ENCODE data around the gene C10orf90.

The C10orf90 gene

DNA sequence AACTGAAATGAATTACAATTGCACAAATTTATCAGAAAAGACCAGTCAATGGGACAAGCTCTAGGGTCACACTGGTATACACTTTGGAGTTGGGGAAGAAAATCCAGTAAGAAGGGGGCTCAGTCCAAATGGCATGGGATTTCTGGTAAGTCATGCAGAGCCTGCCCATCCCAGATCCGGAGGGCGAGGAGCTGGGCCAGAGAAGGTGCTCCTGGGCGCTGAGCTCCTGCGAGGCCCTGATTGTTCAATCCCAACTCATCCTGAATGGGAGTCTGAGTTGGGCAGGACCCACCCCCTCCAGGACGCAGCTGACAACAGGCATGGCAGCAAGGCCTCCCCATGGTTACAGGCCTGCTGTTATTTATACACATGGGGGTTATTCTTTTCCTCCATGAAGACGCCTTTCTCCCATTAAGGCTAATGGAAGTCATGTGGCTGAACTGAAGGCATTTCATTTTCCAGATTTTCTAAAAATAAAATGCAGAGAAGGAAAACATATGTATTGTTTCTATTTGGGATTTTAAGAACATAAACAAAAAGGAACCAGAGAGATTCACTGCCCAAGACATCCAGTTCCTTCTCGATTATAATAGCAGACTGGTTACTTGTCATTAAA lies 191.1 kb downstream of the C10orf90 start:
- Histone ChIP-seq H3K27me3 (ENCODE audit: control insufficient read depth, insufficient read depth, low read length) (no peaks in the 10 kb centered on the region), H3K9ac (ENCODE audit: low read depth, low read length) (no peak overlapping the region), H3K4me3 (ENCODE audit: low read depth, low read length) (no peak overlapping the region), H3K4me1 (ENCODE audit: control insufficient read depth, insufficient read depth, low read length) (no peaks in the 10 kb centered on the region), H3K9me3 (ENCODE audit: control insufficient read depth, insufficient read depth, low read length) (no peaks in the 10 kb centered on the region), H3K36me3 (ENCODE audit: control insufficient read depth, insufficient read depth, low read length) (no peaks in the 10 kb centered on the region), H3K27ac (ENCODE audit: low read depth, low read length) (no peak overlapping the region)

GRCh38 chr10:126478546-126478945 lies 191.9 kb downstream of the C10orf90 start:
- Histone ChIP-seq H3K27ac (ENCODE audit: low read depth, low read length) (no peak overlapping the region), H3K36me3 (ENCODE audit: control insufficient read depth, insufficient read depth, low read length) (no peaks in the 10 kb centered on the region), H3K9me3 (ENCODE audit: control insufficient read depth, insufficient read depth, low read length) (no peaks in the 10 kb centered on the region), H3K9ac (ENCODE audit: low read depth, low read length) (no peak overlapping the region), H3K4me1 (ENCODE audit: control insufficient read depth, insufficient read depth, low read length) (no peaks in the 10 kb centered on the region), H3K4me3 (ENCODE audit: low read depth, low read length) (no peak overlapping the region), H3K27me3 (ENCODE audit: control insufficient read depth, insufficient read depth, low read length) (no peaks in the 10 kb centered on the region)

- Histone ChIP-seq H3K9ac (ENCODE audit: low read depth, low read length) (no peak overlapping the region), H3K27me3 (ENCODE audit: control insufficient read depth, insufficient read depth, low read length) (no peaks in the 10 kb centered on the region), H3K27ac (ENCODE audit: low read depth, low read length) (no peak overlapping the region), H3K36me3 (ENCODE audit: control insufficient read depth, insufficient read depth, low read length) (no peaks in the 10 kb centered on the region), H3K9me3 (ENCODE audit: control insufficient read depth, insufficient read depth, low read length) (no peaks in the 10 kb centered on the region), H3K4me3 (ENCODE audit: low read depth, low read length) (no peak overlapping the region), H3K4me1 (ENCODE audit: control insufficient read depth, insufficient read depth, low read length) (0 out of 2 replicates have a peak, but pooled peaks cover 2% of the 10 kb centered on the region)
Observed at GRCh38 chr10:126476246-126476645, 194.2 kb downstream of the C10orf90 start.

DNA sequence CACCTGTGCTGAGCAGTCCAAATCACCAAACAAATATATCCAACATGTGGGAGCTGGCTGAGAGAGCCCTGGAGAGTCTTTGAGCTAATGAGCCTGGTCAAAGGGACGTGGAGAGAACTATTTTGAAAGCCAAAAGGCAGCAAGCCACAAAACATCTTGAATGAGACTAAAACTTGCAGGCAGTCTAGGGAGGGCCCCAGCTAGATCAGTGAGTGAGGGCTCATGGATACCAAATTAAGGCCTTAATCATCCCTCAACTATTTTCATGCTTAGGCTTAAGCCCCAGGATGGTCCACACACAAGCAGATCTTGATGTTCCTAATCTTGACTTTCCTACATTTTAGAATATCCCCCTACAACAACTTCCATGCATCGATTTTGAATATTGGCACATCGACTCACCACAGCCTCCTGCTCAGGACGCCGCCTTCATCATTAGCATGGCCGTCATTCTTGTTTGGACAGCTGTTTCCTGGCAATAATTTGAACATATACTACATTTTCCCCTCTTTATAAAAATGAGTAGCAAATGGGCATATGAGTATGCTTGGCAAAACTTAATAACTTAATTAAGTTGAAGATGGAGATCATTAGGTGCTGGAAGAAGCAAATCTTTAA lies 195.3 kb downstream of the C10orf90 start:
- 0 out of 2 replicates have a peak, but pooled peaks cover 3% of the 10 kb centered on the region for H3K4me1 ChIP-seq (ENCODE audit: control insufficient read depth, insufficient read depth, low read length)
- H3K9ac ChIP-seq (ENCODE audit: low read depth, low read length), result no peak overlapping the region
- no peaks in the 10 kb centered on the region for H3K9me3 ChIP-seq (ENCODE audit: control insufficient read depth, insufficient read depth, low read length)
- no peak overlapping the region for H3K4me3 ChIP-seq (ENCODE audit: low read depth, low read length)
- no peak overlapping the region for H3K27ac ChIP-seq (ENCODE audit: low read depth, low read length)
- H3K36me3 ChIP-seq (ENCODE audit: control insufficient read depth, insufficient read depth, low read length), result no peaks in the 10 kb centered on the region
- no peaks in the 10 kb centered on the region for H3K27me3 ChIP-seq (ENCODE audit: control insufficient read depth, insufficient read depth, low read length)

GRCh38 chr10:126474031-126474430 lies 196.5 kb downstream of the C10orf90 start:
- H3K27ac ChIP-seq (ENCODE audit: low read depth, low read length), result no peak overlapping the region
- 0 out of 2 replicates have a peak, but pooled peaks cover 3% of the 10 kb centered on the region for H3K4me1 ChIP-seq (ENCODE audit: control insufficient read depth, insufficient read depth, low read length)
- H3K36me3 ChIP-seq (ENCODE audit: control insufficient read depth, insufficient read depth, low read length), result no peaks in the 10 kb centered on the region
- no peak overlapping the region for H3K9ac ChIP-seq (ENCODE audit: low read depth, low read length)
- no peaks in the 10 kb centered on the region for H3K27me3 ChIP-seq (ENCODE audit: control insufficient read depth, insufficient read depth, low read length)
- H3K4me3 ChIP-seq (ENCODE audit: low read depth, low read length), result no peak overlapping the region
- H3K9me3 ChIP-seq (ENCODE audit: control insufficient read depth, insufficient read depth, low read length), result no peaks in the 10 kb centered on the region

DNA sequence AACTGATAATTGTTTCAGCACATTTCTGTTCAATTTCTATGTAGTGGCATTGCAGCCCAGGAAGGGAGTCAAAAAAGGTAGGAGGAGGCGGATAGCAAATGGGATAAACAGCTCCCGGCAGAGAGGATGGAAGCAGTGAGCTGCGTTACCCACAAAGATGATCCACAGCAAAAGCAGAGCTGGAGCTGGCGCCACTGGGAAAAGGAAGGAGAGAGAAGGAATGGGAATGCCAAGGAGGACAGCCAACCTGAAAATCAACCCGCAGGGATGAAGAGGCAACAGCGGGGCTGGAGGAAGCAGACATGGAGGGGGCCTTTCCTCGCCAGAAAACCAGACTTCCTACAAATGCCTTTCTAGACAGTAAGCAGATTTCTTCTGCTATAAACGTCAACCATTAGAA lies 199.5 kb downstream of the C10orf90 start:
- no peak overlapping the region for H3K27ac ChIP-seq (ENCODE audit: low read depth, low read length)
- H3K9me3 ChIP-seq (ENCODE audit: control insufficient read depth, insufficient read depth, low read length), result no peaks in the 10 kb centered on the region
- 0 out of 2 replicates have a peak, but pooled peaks cover 3% of the 10 kb centered on the region for H3K4me1 ChIP-seq (ENCODE audit: control insufficient read depth, insufficient read depth, low read length)
- H3K9ac ChIP-seq (ENCODE audit: low read depth, low read length), result no peak overlapping the region
- no peak overlapping the region for H3K4me3 ChIP-seq (ENCODE audit: low read depth, low read length)
- no peaks in the 10 kb centered on the region for H3K27me3 ChIP-seq (ENCODE audit: control insufficient read depth, insufficient read depth, low read length)
- no peaks in the 10 kb centered on the region for H3K36me3 ChIP-seq (ENCODE audit: control insufficient read depth, insufficient read depth, low read length)

DNA sequence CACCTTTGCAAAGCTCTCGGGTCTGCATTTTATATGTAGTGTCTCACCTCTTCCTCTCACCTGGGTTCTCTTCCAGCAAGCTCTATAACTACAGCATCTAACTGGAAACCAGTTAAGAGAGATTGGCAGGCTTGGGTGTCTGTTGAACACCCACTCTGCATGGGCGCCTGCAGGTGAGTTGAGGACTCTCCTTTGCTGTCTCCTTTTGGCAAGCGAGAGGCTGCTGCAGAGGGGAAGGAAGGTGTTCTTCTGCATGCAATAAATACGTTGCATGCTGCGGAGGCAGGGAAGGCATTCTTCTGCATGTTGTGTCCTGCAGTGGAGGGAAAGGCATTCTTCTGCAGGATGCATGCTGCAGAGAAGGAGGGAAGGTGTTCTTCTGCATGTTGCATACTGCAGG lies 200.8 kb downstream of the C10orf90 start:
- Histone ChIP-seq H3K9me3 (ENCODE audit: control insufficient read depth, insufficient read depth, low read length) (no peaks in the 10 kb centered on the region), H3K27ac (ENCODE audit: low read depth, low read length) (no peak overlapping the region), H3K4me3 (ENCODE audit: low read depth, low read length) (no peak overlapping the region), H3K4me1 (ENCODE audit: control insufficient read depth, insufficient read depth, low read length) (0 out of 2 replicates have a peak, but pooled peaks cover 3% of the 10 kb centered on the region), H3K9ac (ENCODE audit: low read depth, low read length) (no peak overlapping the region), H3K27me3 (ENCODE audit: control insufficient read depth, insufficient read depth, low read length) (no peaks in the 10 kb centered on the region), H3K36me3 (ENCODE audit: control insufficient read depth, insufficient read depth, low read length) (no peaks in the 10 kb centered on the region)

DNA sequence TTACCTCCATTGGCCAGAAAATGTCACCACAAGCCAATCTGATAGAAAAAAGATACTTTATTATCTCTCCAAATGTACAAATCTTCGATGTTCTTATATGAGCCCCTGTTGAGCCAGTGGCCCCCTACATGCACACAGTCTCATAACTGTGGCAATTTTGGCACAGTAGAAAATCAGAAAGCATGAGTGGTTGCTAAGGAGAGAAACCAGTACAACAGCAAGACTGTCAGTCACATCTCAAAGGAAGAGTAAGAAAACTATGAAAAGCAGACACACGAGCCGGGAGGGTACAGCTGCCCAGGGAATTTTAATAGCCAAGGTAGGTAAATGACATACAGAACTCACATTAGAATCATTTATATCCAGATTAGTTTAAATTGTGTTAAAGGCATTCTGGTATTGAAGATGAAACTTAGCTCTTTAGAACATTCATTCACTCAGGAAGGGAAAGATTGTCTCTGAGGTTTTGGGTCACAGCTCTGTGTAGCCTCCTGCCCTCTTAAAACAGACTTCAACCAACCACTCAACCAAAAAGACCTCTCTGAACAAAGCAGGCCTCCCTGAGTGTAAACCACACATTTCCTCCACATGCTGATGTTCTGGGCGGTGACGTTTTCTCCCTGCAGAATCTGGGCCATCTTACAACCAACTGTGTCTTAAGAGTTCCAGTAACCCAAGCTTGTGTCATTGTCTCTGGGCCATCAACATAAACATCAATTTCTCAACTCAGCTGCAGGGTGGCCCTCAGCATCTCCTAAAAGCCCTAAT lies 201.4 kb downstream of the C10orf90 start:
- Histone ChIP-seq H3K9me3 (ENCODE audit: control insufficient read depth, insufficient read depth, low read length) (no peaks in the 10 kb centered on the region), H3K4me3 (ENCODE audit: low read depth, low read length) (no peak overlapping the region), H3K27ac (ENCODE audit: low read depth, low read length) (no peak overlapping the region), H3K36me3 (ENCODE audit: control insufficient read depth, insufficient read depth, low read length) (no peaks in the 10 kb centered on the region), H3K9ac (ENCODE audit: low read depth, low read length) (no peak overlapping the region), H3K27me3 (ENCODE audit: control insufficient read depth, insufficient read depth, low read length) (no peaks in the 10 kb centered on the region), H3K4me1 (ENCODE audit: control insufficient read depth, insufficient read depth, low read length) (0 out of 2 replicates have a peak, but pooled peaks cover 3% of the 10 kb centered on the region)

DNA sequence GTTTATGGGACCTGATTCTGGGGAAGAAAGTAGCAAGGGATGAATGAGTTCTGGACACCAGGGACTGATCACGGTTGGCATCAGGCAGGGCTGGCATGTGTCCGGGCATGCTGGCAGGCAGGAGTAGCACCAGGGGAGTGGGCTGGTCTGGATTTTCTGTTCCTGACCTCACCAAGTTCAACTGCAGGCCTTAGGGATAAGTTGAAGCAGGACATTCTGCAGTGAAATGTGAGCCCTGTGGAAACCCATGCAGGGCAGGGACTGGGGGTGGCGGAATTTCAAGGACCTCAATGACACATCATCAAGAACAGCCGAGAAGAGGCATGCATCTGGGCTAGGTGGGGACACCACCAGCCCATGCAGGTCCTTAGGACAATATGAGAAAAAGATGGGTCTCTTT lies 202.0 kb downstream of the C10orf90 start:
- no peaks in the 10 kb centered on the region for H3K9me3 ChIP-seq (ENCODE audit: control insufficient read depth, insufficient read depth, low read length)
- H3K9ac ChIP-seq (ENCODE audit: low read depth, low read length), result no peak overlapping the region
- no peaks in the 10 kb centered on the region for H3K36me3 ChIP-seq (ENCODE audit: control insufficient read depth, insufficient read depth, low read length)
- no peaks in the 10 kb centered on the region for H3K27me3 ChIP-seq (ENCODE audit: control insufficient read depth, insufficient read depth, low read length)
- H3K4me1 ChIP-seq (ENCODE audit: control insufficient read depth, insufficient read depth, low read length), result 0 out of 2 replicates have a peak, but pooled peaks cover 3% of the 10 kb centered on the region
- H3K4me3 ChIP-seq (ENCODE audit: low read depth, low read length), result no peak overlapping the region
- H3K27ac ChIP-seq (ENCODE audit: low read depth, low read length), result no peak overlapping the region

DNA sequence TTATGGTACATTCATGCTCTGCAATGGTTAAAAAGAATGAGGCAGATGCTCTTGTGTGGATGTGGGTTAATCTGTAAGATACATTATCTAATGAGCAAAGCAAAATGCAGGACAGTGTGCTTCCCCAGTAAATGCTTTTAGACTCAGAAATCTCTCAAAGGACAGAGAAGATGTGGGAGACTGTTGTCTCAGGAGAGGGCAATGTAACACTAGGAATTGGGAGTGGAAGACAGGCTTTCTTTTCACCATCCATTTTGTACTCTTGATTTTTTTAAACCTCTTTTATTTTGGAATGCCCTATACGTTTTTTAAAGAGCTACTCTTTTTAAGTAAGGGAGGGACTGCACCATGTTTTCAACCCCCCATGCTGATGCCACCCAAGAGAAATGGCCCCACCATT lies 204.7 kb downstream of the C10orf90 start:
- H3K4me3 ChIP-seq (ENCODE audit: low read depth, low read length), result no peak overlapping the region
- no peak overlapping the region for H3K27ac ChIP-seq (ENCODE audit: low read depth, low read length)
- H3K9me3 ChIP-seq (ENCODE audit: control insufficient read depth, insufficient read depth, low read length), result no peaks in the 10 kb centered on the region
- H3K36me3 ChIP-seq (ENCODE audit: control insufficient read depth, insufficient read depth, low read length), result no peaks in the 10 kb centered on the region
- H3K4me1 ChIP-seq (ENCODE audit: control insufficient read depth, insufficient read depth, low read length), result no peaks in the 10 kb centered on the region
- H3K9ac ChIP-seq (ENCODE audit: low read depth, low read length), result no peak overlapping the region
- no peaks in the 10 kb centered on the region for H3K27me3 ChIP-seq (ENCODE audit: control insufficient read depth, insufficient read depth, low read length)

DNA sequence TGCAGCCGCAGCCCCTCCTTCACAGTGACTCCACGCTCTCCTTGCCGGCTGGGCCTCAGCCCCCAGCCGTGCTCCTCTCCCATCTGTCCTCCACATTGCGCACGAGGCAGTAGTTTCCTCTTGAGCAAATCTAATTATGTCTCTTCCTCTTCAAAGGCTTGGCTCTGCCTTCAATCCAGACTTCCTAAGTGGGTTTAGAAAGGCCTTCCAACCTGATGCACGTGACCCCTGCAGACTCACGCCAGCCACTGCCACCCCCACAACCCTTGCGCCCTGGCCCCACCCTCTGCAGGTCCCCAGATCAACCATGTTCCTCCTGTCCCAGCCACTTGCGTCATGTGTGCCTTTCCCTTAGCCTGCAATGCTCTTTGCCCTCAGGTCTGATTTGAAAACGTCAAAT lies 207.2 kb downstream of the C10orf90 start:
- Histone ChIP-seq H3K4me1 (ENCODE audit: control insufficient read depth, insufficient read depth, low read length) (no peaks in the 10 kb centered on the region), H3K9me3 (ENCODE audit: control insufficient read depth, insufficient read depth, low read length) (no peaks in the 10 kb centered on the region), H3K27me3 (ENCODE audit: control insufficient read depth, insufficient read depth, low read length) (no peaks in the 10 kb centered on the region; the same call in 1 of the 2 replicates), H3K4me3 (ENCODE audit: low read depth, low read length) (no peak overlapping the region), H3K27ac (ENCODE audit: low read depth, low read length) (no peak overlapping the region), H3K9ac (ENCODE audit: low read depth, low read length) (no peak overlapping the region), H3K36me3 (ENCODE audit: control insufficient read depth, insufficient read depth, low read length) (no peaks in the 10 kb centered on the region)

Measured in HUES48 (cell line).